Loucy (cell line): ENCODE measurements around the gene EXD2.
"Not testable (repeated sequence)": the region's sequence is repeated elsewhere in the genome, so short reads cannot be mapped to it uniquely, and the experiment has no call there.

Experiments
- EZH2phosphoT487 ChIP-seq: fragments of 200-600 bp; IDR thresholded peaks from 2 replicates; pipeline ENCODE4 v1.6.1; 2018; ENCODE audit warnings: antibody characterized with exemption, mild to moderate bottlenecking, moderate library complexity, borderline replicate concordance
- TF ChIP-seq, protein P1 (sequence below): fragments of 200-600 bp; sonication (generic); conservative IDR thresholded peaks from 2 replicates; pipeline ENCODE4 v1.5.1; 2014; ENCODE audit warnings: mild to moderate bottlenecking, antibody characterized with exemption, low read length

DNA sequence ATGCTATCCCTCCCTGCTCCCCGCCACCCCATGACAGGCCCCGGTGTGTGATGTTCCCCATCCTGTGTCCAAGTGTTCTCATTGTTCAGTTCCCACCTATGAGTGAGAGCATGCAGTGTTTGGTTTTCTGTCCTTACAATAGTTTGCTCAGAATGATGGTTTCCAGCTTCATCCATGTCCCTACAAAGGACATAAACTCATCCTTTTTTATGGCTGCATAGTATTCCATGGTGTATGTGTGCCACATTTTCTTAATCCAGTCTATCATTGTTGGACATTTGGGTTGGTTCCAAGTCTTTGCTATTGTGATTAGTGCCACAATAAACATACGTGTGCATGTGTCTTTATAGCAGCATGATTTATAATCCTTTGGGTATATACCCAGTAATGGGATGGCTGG is 86.1 kb downstream of the EXD2 start:
- TF ChIP-seq, protein P1, sequence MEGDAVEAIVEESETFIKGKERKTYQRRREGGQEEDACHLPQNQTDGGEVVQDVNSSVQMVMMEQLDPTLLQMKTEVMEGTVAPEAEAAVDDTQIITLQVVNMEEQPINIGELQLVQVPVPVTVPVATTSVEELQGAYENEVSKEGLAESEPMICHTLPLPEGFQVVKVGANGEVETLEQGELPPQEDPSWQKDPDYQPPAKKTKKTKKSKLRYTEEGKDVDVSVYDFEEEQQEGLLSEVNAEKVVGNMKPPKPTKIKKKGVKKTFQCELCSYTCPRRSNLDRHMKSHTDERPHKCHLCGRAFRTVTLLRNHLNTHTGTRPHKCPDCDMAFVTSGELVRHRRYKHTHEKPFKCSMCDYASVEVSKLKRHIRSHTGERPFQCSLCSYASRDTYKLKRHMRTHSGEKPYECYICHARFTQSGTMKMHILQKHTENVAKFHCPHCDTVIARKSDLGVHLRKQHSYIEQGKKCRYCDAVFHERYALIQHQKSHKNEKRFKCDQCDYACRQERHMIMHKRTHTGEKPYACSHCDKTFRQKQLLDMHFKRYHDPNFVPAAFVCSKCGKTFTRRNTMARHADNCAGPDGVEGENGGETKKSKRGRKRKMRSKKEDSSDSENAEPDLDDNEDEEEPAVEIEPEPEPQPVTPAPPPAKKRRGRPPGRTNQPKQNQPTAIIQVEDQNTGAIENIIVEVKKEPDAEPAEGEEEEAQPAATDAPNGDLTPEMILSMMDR = not testable (repeated sequence)
- TF ChIP-seq EZH2phosphoT487 = not testable (repeated sequence)
